HepG2 (cell line): ENCODE measurements around the gene TSC22D1. TPM values are rescaled to one million over a fixed set of nuclear protein-coding genes. Genes with fewer than 3 reads are reported as not detected.

Source experiments
- ATAC-seq: fragments of 200-7000 bp; cut with Tn5 transposase; 3 replicates; pipeline ENCODE4 v1.9.1; 2020; ENCODE audit warnings: mild to moderate bottlenecking, moderate library complexity
- BruUV-seq: library from RNA; stranded (reverse); fragments of 400-500 nt; replicated peaks from 2 replicates; lab custom pipeline; 2021; lab: Mats Ljungman, UMichigan
- CTCF ChIA-PET: fragments of 300-600 bp; formaldehyde crosslinking; extraction: SDS; loops from one replicate; lab custom pipeline; 2021; ENCODE audit warnings: low total read pairs, inconsistent platforms, low intra/inter-chr PET ratio; lab: Yijun Ruan, JAX
- POLR2A ChIA-PET: fragments of 350-600 bp; sonication (Branson Sonifier 250); formaldehyde crosslinking; loops from one replicate; lab custom pipeline; 2020; ENCODE audit warnings: antibody characterized with exemption, inconsistent platforms; lab: Yijun Ruan, JAX
- DNase-seq: peaks from one replicate; pipeline ENCODE4 v3.0.0-alpha.2; 2015; ENCODE audit warnings: low spot score
- FAIRE-seq: peaks from 3 replicates; lab custom pipeline; 2011; peaks lifted over from hg19 to GRCh38; lab: Jason Lieb, UNC
- H2AFZ ChIP-seq: one replicate; pipeline ENCODE4 v1.6.1; 2011; ENCODE audit warnings: low read length, inconsistent platforms
- H3K27ac ChIP-seq: fragments of 300-600 bp; 3 replicates; pipeline ENCODE4 v1.8.0; 2011; ENCODE audit warnings: mixed run types, mild to moderate bottlenecking, mixed read lengths, low read length, inconsistent platforms; ENCODE audit not compliant: insufficient read depth; ENCODE audit errors: extremely low read length
- H3K27me3 ChIP-seq, 2 experiments: fragments of 200-600 bp in 1 of 2; 2 replicates in 1 of 2; 3 replicates in 1 of 2; pipeline versions ENCODE4 v1.6.0 to v1.8.0; 2011; ENCODE audit warnings: low read length in 2 of 2, mild to moderate bottlenecking in 2 of 2, moderate library complexity in 2 of 2, inconsistent platforms in 1 of 2; ENCODE audit not compliant: insufficient read depth in 2 of 2, control insufficient read depth in 1 of 2
- H3K36me3 ChIP-seq, 2 experiments: fragments of 200-600 bp in 1 of 2; replicated peaks in 1 of 2; 2 replicates in 1 of 2; 3 replicates in 1 of 2; pipeline versions ENCODE4 v1.5.1 to v1.8.0; 2011; ENCODE audit warnings: low read length in 2 of 2, inconsistent platforms in 1 of 2; ENCODE audit not compliant: insufficient read depth in 2 of 2, control insufficient read depth in 1 of 2
- H3K4me1 ChIP-seq: 2 replicates; pipeline ENCODE4 v1.5.1; 2012; ENCODE audit warnings: low read length, inconsistent platforms; ENCODE audit not compliant: insufficient read depth
- H3K4me2 ChIP-seq: 2 replicates; pipeline ENCODE4 v1.6.0; 2011; ENCODE audit warnings: low read depth, low read length, inconsistent platforms
- H3K4me3 ChIP-seq, 3 experiments: fragments of 200-600 bp in 1 of 3; sonication (generic), shearing (Covaris generic) in 1 of 3; replicated peaks in 1 of 3; 2 replicates each; pipeline ENCODE4 v1.5.1; 2011 to 2016; ENCODE audit warnings: low read length in 3 of 3, inconsistent platforms in 2 of 3, low read depth in 2 of 3, mild to moderate bottlenecking in 2 of 3, control low read depth in 1 of 3, mixed read lengths in 1 of 3; ENCODE audit not compliant: insufficient read depth in 1 of 3
- H3K79me2 ChIP-seq: one replicate; pipeline ENCODE4 v1.6.1; 2011; ENCODE audit warnings: low read length, inconsistent platforms; ENCODE audit not compliant: insufficient read depth
- H3K9ac ChIP-seq: 2 replicates; pipeline ENCODE4 v1.6.0; 2011; ENCODE audit warnings: mild to moderate bottlenecking, low read depth, low read length, inconsistent platforms; ENCODE audit not compliant: insufficient read depth
- H3K9me3 ChIP-seq: 2 replicates; pipeline ENCODE4 v1.5.1; 2012; ENCODE audit warnings: mild to moderate bottlenecking, low read length
- H4K20me1 ChIP-seq: 2 replicates; pipeline ENCODE4 v1.6.0; 2011; ENCODE audit warnings: inconsistent platforms, mild to moderate bottlenecking, low read length, moderate library complexity; ENCODE audit not compliant: insufficient read depth
- ARID5B ChIP-seq: IDR thresholded peaks from 2 replicates; pipeline ENCODE4 v1.4.0; 2020; ENCODE audit warnings: mild to moderate bottlenecking, missing genetic modification reagents
- BATF2 ChIP-seq: sonication (generic); formaldehyde crosslinking; IDR thresholded peaks from 2 replicates; pipeline ENCODE4 v1.8.0; 2022; ENCODE audit warnings: mild to moderate bottlenecking, missing genetic modification reagents, moderate library complexity
- FOSL2 ChIP-seq: sonication (generic); formaldehyde crosslinking; IDR thresholded peaks from 2 replicates; pipeline ENCODE4 v1.4.0; 2020; ENCODE audit warnings: missing genetic modification reagents
- KDM5B ChIP-seq: sonication (generic); formaldehyde crosslinking; IDR thresholded peaks from 2 replicates; pipeline ENCODE4 v1.4.0; 2020; ENCODE audit warnings: missing genetic modification reagents, mild to moderate bottlenecking, borderline replicate concordance
- MIXL1 ChIP-seq: IDR thresholded peaks from 2 replicates; pipeline ENCODE4 v1.6.1; 2016
- RBAK ChIP-seq: sonication (generic); formaldehyde crosslinking; IDR thresholded peaks from 2 replicates; pipeline ENCODE4 v1.5.1; 2020; ENCODE audit warnings: mild to moderate bottlenecking, missing genetic modification reagents
- ZBTB39 ChIP-seq: sonication (generic); formaldehyde crosslinking; IDR thresholded peaks from 2 replicates; pipeline ENCODE4 v1.5.0; 2020; ENCODE audit warnings: missing genetic modification reagents
- ZBTB8A ChIP-seq: sonication (generic); formaldehyde crosslinking; IDR thresholded peaks from 2 replicates; pipeline ENCODE4 v1.4.0; 2020; ENCODE audit warnings: mild to moderate bottlenecking, low read depth, missing genetic modification reagents, borderline replicate concordance
- ZMAT5 ChIP-seq: sonication (generic); formaldehyde crosslinking; IDR thresholded peaks from 2 replicates; pipeline ENCODE4 v1.5.0; 2020; ENCODE audit warnings: mild to moderate bottlenecking, low read depth, missing genetic modification reagents, borderline replicate concordance
- ZNF10 ChIP-seq: sonication (generic); formaldehyde crosslinking; IDR thresholded peaks from 2 replicates; pipeline ENCODE4 v1.4.0; 2020; ENCODE audit warnings: mild to moderate bottlenecking, low read depth, missing genetic modification reagents, borderline replicate concordance
- ZNF619 ChIP-seq: sonication (generic); formaldehyde crosslinking; IDR thresholded peaks from 2 replicates; pipeline ENCODE4 v1.4.0; 2020; ENCODE audit warnings: mild to moderate bottlenecking, missing genetic modification reagents
- ZUFSP ChIP-seq: sonication (generic); formaldehyde crosslinking; IDR thresholded peaks from 2 replicates; pipeline ENCODE4 v1.9.0; 2021; ENCODE audit warnings: missing genetic modification reagents, mild to moderate bottlenecking, borderline replicate concordance
- WGBS: methylation state at CpG from one replicate; pipeline ENCODE4 v1.1.6; 2017; ENCODE audit warnings: low lambda C conversion rate; 5-methylcytosine and 5-hydroxymethylcytosine counted together
- in situ Hi-C: cut with HindIII; loops from 2 replicates; pipeline ENCODE4 v1.10.0; 2017; ENCODE audit warnings: low pct_unique_long_range_greater_than_20kb; ENCODE audit not compliant: extremely low pct_ligation_motif_present
- intact Hi-C: fragments of 100-400 bp; cut with micrococcal nuclease; formaldehyde crosslinking; loops from one replicate; pipeline ENCODE4 v1.10.0; 2022; ENCODE audit not compliant: unreplicated experiment
- polyA plus RNA-seq, 8 experiments: library from polyadenylated mRNA; depleted of rRNA in 3 of 8; stranded (reverse) in 7 of 8; unstranded in 1 of 8; fragments of >200 nt; fragmentation: Illumina TruSeq in 4 of 8; extraction: Trizol in 4 of 8; gene quantifications; 2 replicates each; pipeline versions ENCODE4 v1.2.1 to v1.2.3, GENCODE V29; 2011 to 2016; ENCODE audit warnings: low read depth in 4 of 8, missing spikeins in 1 of 8, mixed read lengths in 1 of 8; ENCODE audit not compliant: insufficient read depth in 1 of 8
- total RNA-seq, 5 experiments: library from RNA; depleted of rRNA; stranded (reverse); fragments of >200 nt; fragmentation: Illumina TruSeq; extraction: Trizol; gene quantifications; 2 replicates each; pipeline ENCODE4 v1.2.3, GENCODE V29; 2016; ENCODE audit warnings: low read depth in 1 of 5

The TSC22D1 gene
- total and polyA plus RNA-seq, 2 of the 13 experiments (the other 11 are each of a cell fraction or from before 2014, with no cell fraction given): 18.4 to 35.7 TPM

- TF ChIP-seq ZBTB39 (CRISPR knock-in tag): no peak
- no peak for TF ChIP-seq BATF2 (CRISPR knock-in tag)
- TF ChIP-seq ZNF619 (CRISPR knock-in tag): no peak
- no peak for TF ChIP-seq RBAK
- TF ChIP-seq ZNF10 (CRISPR knock-in tag): no peak
Observed at GRCh38 chr13:44413095-44413494, 163.0 kb downstream of the TSC22D1 start (continued).

- Histone ChIP-seq H3K9ac (no peak overlapping the region), H3K4me2 (no peak overlapping the region), H3K79me2 (no peaks in the 10 kb centered on the region), H2AFZ (no peak overlapping the region), H3K36me3 (no peaks in the 10 kb centered on the region), H3K9me3 (no peaks in the 10 kb centered on the region), H3K4me3 (no peak overlapping the region), H3K27me3 (no peaks in the 10 kb centered on the region; a peak in 1 of 5 replicates), H3K27ac (no peak overlapping the region), H3K4me1 (peaks cover 33% of the 10 kb centered on the region), H4K20me1 (no peaks in the 10 kb centered on the region)
- no peak for DNase-seq
- POLR2A ChIA-PET: no interaction called here
- no peak for ATAC-seq
- intact Hi-C loops (no loop called here), in situ Hi-C loops (no loop called here)
- CTCF ChIA-PET: no interaction called here
- BruUV-seq: no TSS peak
- 81% methylated on average over 16 of the region's 16 CpGs for WGBS
- FAIRE-seq: no peak
- no peak for TF ChIP-seq KDM5B (CRISPR knock-in tag)
- no peak for TF ChIP-seq ZUFSP (CRISPR knock-in tag)
- no peak for TF ChIP-seq ZBTB8A (CRISPR knock-in tag)
- no peak for TF ChIP-seq FOSL2 (CRISPR knock-in tag)
- no peak for TF ChIP-seq MIXL1 (CRISPR knock-in tag)
- no peak for TF ChIP-seq ARID5B (CRISPR knock-in tag)
- TF ChIP-seq ZMAT5 (CRISPR knock-in tag): no peak
Observed at GRCh38 chr13:44412346-44412935, 163.7 kb downstream of the TSC22D1 start.
